HepG2 (cell line): Measurements from ENCODE around the gene VCX3A. TPM values are rescaled to one million over a fixed set of nuclear protein-coding genes. Genes with fewer than 3 reads are reported as not detected.

Source experiments
- ATAC-seq: fragments of 200-7000 bp; cut with Tn5 transposase; 3 replicates; pipeline ENCODE4 v1.9.1; 2020; ENCODE audit warnings: mild to moderate bottlenecking, moderate library complexity
- BruUV-seq: library from RNA; stranded (reverse); fragments of 400-500 nt; replicated peaks from 2 replicates; lab custom pipeline; 2021; lab: Mats Ljungman, UMichigan
- CTCF ChIA-PET: fragments of 300-600 bp; formaldehyde crosslinking; extraction: SDS; loops from one replicate; lab custom pipeline; 2021; ENCODE audit warnings: low total read pairs, inconsistent platforms, low intra/inter-chr PET ratio; lab: Yijun Ruan, JAX
- POLR2A ChIA-PET: fragments of 350-600 bp; sonication (Branson Sonifier 250); formaldehyde crosslinking; loops from one replicate; lab custom pipeline; 2020; ENCODE audit warnings: antibody characterized with exemption, inconsistent platforms; lab: Yijun Ruan, JAX
- DNase-seq: peaks from one replicate; pipeline ENCODE4 v3.0.0-alpha.2; 2015; ENCODE audit warnings: low spot score
- FAIRE-seq: peaks from 3 replicates; lab custom pipeline; 2011; peaks lifted over from hg19 to GRCh38; lab: Jason Lieb, UNC
- H2AFZ ChIP-seq: one replicate; pipeline ENCODE4 v1.6.1; 2011; ENCODE audit warnings: low read length, inconsistent platforms
- H3K27ac ChIP-seq: fragments of 300-600 bp; 3 replicates; pipeline ENCODE4 v1.8.0; 2011; ENCODE audit warnings: mixed run types, mild to moderate bottlenecking, mixed read lengths, low read length, inconsistent platforms; ENCODE audit not compliant: insufficient read depth; ENCODE audit errors: extremely low read length
- H3K27me3 ChIP-seq, 2 experiments: fragments of 200-600 bp in 1 of 2; 2 replicates in 1 of 2; 3 replicates in 1 of 2; pipeline versions ENCODE4 v1.6.0 to v1.8.0; 2011; ENCODE audit warnings: low read length in 2 of 2, mild to moderate bottlenecking in 2 of 2, moderate library complexity in 2 of 2, inconsistent platforms in 1 of 2; ENCODE audit not compliant: insufficient read depth in 2 of 2, control insufficient read depth in 1 of 2
- H3K36me3 ChIP-seq, 2 experiments: fragments of 200-600 bp in 1 of 2; replicated peaks in 1 of 2; 2 replicates in 1 of 2; 3 replicates in 1 of 2; pipeline versions ENCODE4 v1.5.1 to v1.8.0; 2011; ENCODE audit warnings: low read length in 2 of 2, inconsistent platforms in 1 of 2; ENCODE audit not compliant: insufficient read depth in 2 of 2, control insufficient read depth in 1 of 2
- H3K4me1 ChIP-seq: 2 replicates; pipeline ENCODE4 v1.5.1; 2012; ENCODE audit warnings: low read length, inconsistent platforms; ENCODE audit not compliant: insufficient read depth
- H3K4me2 ChIP-seq: 2 replicates; pipeline ENCODE4 v1.6.0; 2011; ENCODE audit warnings: low read depth, low read length, inconsistent platforms
- H3K4me3 ChIP-seq, 3 experiments: fragments of 200-600 bp in 1 of 3; sonication (generic), shearing (Covaris generic) in 1 of 3; replicated peaks in 1 of 3; 2 replicates each; pipeline ENCODE4 v1.5.1; 2011 to 2016; ENCODE audit warnings: low read length in 3 of 3, inconsistent platforms in 2 of 3, low read depth in 2 of 3, mild to moderate bottlenecking in 2 of 3, control low read depth in 1 of 3, mixed read lengths in 1 of 3; ENCODE audit not compliant: insufficient read depth in 1 of 3
- H3K79me2 ChIP-seq: one replicate; pipeline ENCODE4 v1.6.1; 2011; ENCODE audit warnings: low read length, inconsistent platforms; ENCODE audit not compliant: insufficient read depth
- H3K9ac ChIP-seq: 2 replicates; pipeline ENCODE4 v1.6.0; 2011; ENCODE audit warnings: mild to moderate bottlenecking, low read depth, low read length, inconsistent platforms; ENCODE audit not compliant: insufficient read depth
- H3K9me3 ChIP-seq: 2 replicates; pipeline ENCODE4 v1.5.1; 2012; ENCODE audit warnings: mild to moderate bottlenecking, low read length
- H4K20me1 ChIP-seq: 2 replicates; pipeline ENCODE4 v1.6.0; 2011; ENCODE audit warnings: inconsistent platforms, mild to moderate bottlenecking, low read length, moderate library complexity; ENCODE audit not compliant: insufficient read depth
- AGO2 ChIP-seq: fragments of 200-400 bp; formaldehyde crosslinking; optimal IDR thresholded peaks from 2 replicates; pipeline ENCODE3; 2017; ENCODE audit warnings: mild to moderate bottlenecking, low read depth, low read length, moderate library complexity
- CAMTA2 ChIP-seq: sonication (generic); formaldehyde crosslinking; IDR thresholded peaks from 2 replicates; pipeline ENCODE4 v1.4.0; 2020; ENCODE audit warnings: mild to moderate bottlenecking, missing genetic modification reagents, borderline replicate concordance
- GTF2F1 ChIP-seq: fragments of 150-350 bp; IDR thresholded peaks from 2 replicates; pipeline ENCODE4 v1.6.1; 2014; ENCODE audit warnings: low read length
- MED1 ChIP-seq: sonication (generic); formaldehyde crosslinking; IDR thresholded peaks from 2 replicates; pipeline ENCODE4 v1.4.0; 2020; ENCODE audit warnings: missing genetic modification reagents
- NCOA1 ChIP-seq: sonication (generic); formaldehyde crosslinking; IDR thresholded peaks from 2 replicates; pipeline ENCODE4 v1.9.0; 2021; ENCODE audit warnings: missing genetic modification reagents
- RORA ChIP-seq: sonication (generic); formaldehyde crosslinking; IDR thresholded peaks from 2 replicates; pipeline ENCODE4 v1.5.0; 2020; ENCODE audit warnings: mild to moderate bottlenecking, missing genetic modification reagents, moderate library complexity
- SP5 ChIP-seq: IDR thresholded peaks from 2 replicates; pipeline ENCODE4 v1.6.1; 2016; ENCODE audit warnings: low read depth, borderline replicate concordance
- SRSF1 ChIP-seq: fragments of 200-400 bp; formaldehyde crosslinking; optimal IDR thresholded peaks from 2 replicates; pipeline ENCODE3; 2017; ENCODE audit warnings: mild to moderate bottlenecking, low read depth, low read length, moderate library complexity
- THRA ChIP-seq: sonication (generic); formaldehyde crosslinking; IDR thresholded peaks from 2 replicates; pipeline ENCODE4 v1.4.0; 2020; ENCODE audit warnings: missing genetic modification reagents, borderline replicate concordance
- THYN1 ChIP-seq: sonication (generic); formaldehyde crosslinking; IDR thresholded peaks from 2 replicates; pipeline ENCODE4 v1.8.1; 2023; ENCODE audit warnings: low read depth, mild to moderate bottlenecking, moderate library complexity, missing genetic modification reagents, borderline replicate concordance
- XBP1 ChIP-seq: sonication (generic); formaldehyde crosslinking; IDR thresholded peaks from 2 replicates; pipeline ENCODE4 v1.5.0; 2020; ENCODE audit warnings: missing genetic modification reagents
- ZBTB33 ChIP-seq: sonication (generic); formaldehyde crosslinking; IDR thresholded peaks from 2 replicates; pipeline ENCODE4 v1.4.0; 2020; ENCODE audit warnings: missing genetic modification reagents
- ZNF274 ChIP-seq: sonication (generic); formaldehyde crosslinking; IDR thresholded peaks from 2 replicates; pipeline ENCODE4 v1.5.1; 2020; ENCODE audit warnings: mild to moderate bottlenecking, missing genetic modification reagents
- ZNF383 ChIP-seq: sonication (generic); formaldehyde crosslinking; IDR thresholded peaks from 2 replicates; pipeline ENCODE4 v1.4.0; 2020; ENCODE audit warnings: missing genetic modification reagents, mild to moderate bottlenecking, borderline replicate concordance
- ZNF607 ChIP-seq: sonication (generic); formaldehyde crosslinking; IDR thresholded peaks from 2 replicates; pipeline ENCODE4 v1.5.1; 2020; ENCODE audit warnings: missing genetic modification reagents, mild to moderate bottlenecking, borderline replicate concordance
- ZNF660 ChIP-seq: sonication (generic); formaldehyde crosslinking; IDR thresholded peaks from 2 replicates; pipeline ENCODE4 v1.5.1; 2020; ENCODE audit warnings: mild to moderate bottlenecking, low read depth, missing genetic modification reagents, borderline replicate concordance
- ZNF672 ChIP-seq: sonication (generic); formaldehyde crosslinking; IDR thresholded peaks from 2 replicates; pipeline ENCODE4 v1.8.1; 2022; ENCODE audit warnings: missing genetic modification reagents
- ZNF788 ChIP-seq: sonication (generic); formaldehyde crosslinking; IDR thresholded peaks from 2 replicates; pipeline ENCODE4 v1.5.0; 2020; ENCODE audit warnings: mild to moderate bottlenecking, missing genetic modification reagents, borderline replicate concordance
- ZNF878 ChIP-seq: sonication (generic); formaldehyde crosslinking; IDR thresholded peaks from 2 replicates; pipeline ENCODE4 v1.8.1; 2023; ENCODE audit warnings: mild to moderate bottlenecking, missing genetic modification reagents, moderate library complexity
- ZSCAN22 ChIP-seq: sonication (generic); formaldehyde crosslinking; IDR thresholded peaks from 2 replicates; pipeline ENCODE4 v1.4.0; 2020; ENCODE audit warnings: mild to moderate bottlenecking, missing genetic modification reagents
- WGBS: methylation state at CpG from one replicate; pipeline ENCODE4 v1.1.6; 2017; ENCODE audit warnings: low lambda C conversion rate; 5-methylcytosine and 5-hydroxymethylcytosine counted together
- in situ Hi-C: cut with HindIII; loops from 2 replicates; pipeline ENCODE4 v1.10.0; 2017; ENCODE audit warnings: low pct_unique_long_range_greater_than_20kb; ENCODE audit not compliant: extremely low pct_ligation_motif_present
- intact Hi-C: fragments of 100-400 bp; cut with micrococcal nuclease; formaldehyde crosslinking; loops from one replicate; pipeline ENCODE4 v1.10.0; 2022; ENCODE audit not compliant: unreplicated experiment
- polyA plus RNA-seq, 8 experiments: library from polyadenylated mRNA; depleted of rRNA in 3 of 8; stranded (reverse) in 7 of 8; unstranded in 1 of 8; fragments of >200 nt; fragmentation: Illumina TruSeq in 4 of 8; extraction: Trizol in 4 of 8; gene quantifications; 2 replicates each; pipeline versions ENCODE4 v1.2.1 to v1.2.3, GENCODE V29; 2011 to 2016; ENCODE audit warnings: low read depth in 4 of 8, missing spikeins in 1 of 8, mixed read lengths in 1 of 8; ENCODE audit not compliant: insufficient read depth in 1 of 8
- total RNA-seq, 5 experiments: library from RNA; depleted of rRNA; stranded (reverse); fragments of >200 nt; fragmentation: Illumina TruSeq; extraction: Trizol; gene quantifications; 2 replicates each; pipeline ENCODE4 v1.2.3, GENCODE V29; 2016; ENCODE audit warnings: low read depth in 1 of 5
- TF ChIP-seq, protein P1 (sequence below): sonication (generic); IDR thresholded peaks from 2 replicates; pipeline ENCODE4 v1.6.1; 2016; ENCODE audit warnings: low read depth, borderline replicate concordance

The VCX3A gene
- total and polyA plus RNA-seq, 2 of the 13 experiments (the other 11 are each of a cell fraction or from before 2014, with no cell fraction given): 0.11 TPM; not detected in 1

DNA sequence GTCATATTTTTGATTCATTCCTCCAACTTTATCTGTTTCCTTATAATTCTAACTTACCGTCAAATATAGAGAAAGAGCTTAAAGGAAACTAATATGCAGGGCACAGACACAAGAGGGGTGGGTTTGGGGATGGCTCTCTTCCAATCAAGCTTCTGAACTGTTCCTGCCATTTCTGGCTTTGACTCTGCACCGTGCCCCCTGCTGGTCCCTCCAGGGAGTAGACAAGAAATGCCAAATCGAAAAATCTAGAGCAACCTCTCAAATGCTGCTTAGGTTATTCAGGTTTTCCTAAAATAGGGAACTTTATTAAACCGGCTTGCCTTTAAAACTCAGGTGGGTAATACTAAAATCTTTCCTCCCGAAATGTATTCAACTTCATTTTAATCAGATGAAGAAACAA lies 39.8 kb upstream of the VCX3A start (continued):
- TF ChIP-seq ZBTB33 (CRISPR knock-in tag) (no peak), NCOA1 (CRISPR knock-in tag) (no peak), ZNF383 (CRISPR knock-in tag) (no peak), CAMTA2 (CRISPR knock-in tag) (no peak), THYN1 (no peak), ZSCAN22 (CRISPR knock-in tag) (no peak)
- TF ChIP-seq, protein P1, sequence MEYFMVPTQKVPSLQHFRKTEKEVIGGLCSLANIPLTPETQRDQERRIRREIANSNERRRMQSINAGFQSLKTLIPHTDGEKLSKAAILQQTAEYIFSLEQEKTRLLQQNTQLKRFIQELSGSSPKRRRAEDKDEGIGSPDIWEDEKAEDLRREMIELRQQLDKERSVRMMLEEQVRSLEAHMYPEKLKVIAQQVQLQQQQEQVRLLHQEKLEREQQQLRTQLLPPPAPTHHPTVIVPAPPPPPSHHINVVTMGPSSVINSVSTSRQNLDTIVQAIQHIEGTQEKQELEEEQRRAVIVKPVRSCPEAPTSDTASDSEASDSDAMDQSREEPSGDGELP: no peak

DNA sequence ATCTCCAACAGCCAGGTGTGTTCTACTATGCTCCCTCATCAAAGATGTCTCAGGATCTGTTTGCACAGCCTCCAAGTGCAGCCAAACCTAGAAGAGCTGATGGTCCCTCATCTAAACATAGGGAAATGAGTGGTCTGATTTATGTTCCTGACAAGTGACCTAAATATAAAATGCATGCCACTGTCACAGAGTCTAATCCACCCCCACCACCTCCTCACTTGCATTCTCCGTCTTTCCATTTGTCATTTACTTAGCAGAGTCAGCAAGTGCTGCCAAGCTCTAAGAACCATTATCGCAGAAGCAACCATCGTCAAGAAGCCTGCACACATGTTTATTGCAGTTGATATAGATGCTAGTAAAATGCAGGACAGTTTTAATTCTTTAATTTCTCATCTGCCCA lies 33.1 kb upstream of the VCX3A start:
- Histone ChIP-seq H3K36me3 (no peaks in the 10 kb centered on the region), H3K4me3 (no peak overlapping the region), H4K20me1 (no peaks in the 10 kb centered on the region), H3K4me1 (no peaks in the 10 kb centered on the region), H3K9me3 (peaks cover 4% of the 10 kb centered on the region), H3K27me3 (no peaks in the 10 kb centered on the region), H3K27ac (no peak overlapping the region), H3K9ac (no peak overlapping the region), H2AFZ (no peak overlapping the region), H3K4me2 (no peak overlapping the region), H3K79me2 (no peaks in the 10 kb centered on the region)
- 39% methylated on average over 2 of the region's 3 CpGs for WGBS
- ChIA-PET POLR2A (no interaction called here), CTCF (no interaction called here)
- in situ Hi-C loops (no loop called here), intact Hi-C loops (no loop called here)
- ATAC-seq: no peak
- BruUV-seq: no TSS peak
- no peak for FAIRE-seq
- no peak for DNase-seq
- no peak for TF ChIP-seq GTF2F1
- no peak for TF ChIP-seq ZNF607
- no peak for TF ChIP-seq THRA
- no peak for TF ChIP-seq MED1 (CRISPR knock-in tag)
- TF ChIP-seq XBP1 (CRISPR knock-in tag): no peak
- no peak for TF ChIP-seq RORA (CRISPR knock-in tag)
- no peak for TF ChIP-seq ZNF878 (CRISPR knock-in tag)
- no peak for TF ChIP-seq ZNF660 (CRISPR knock-in tag)
- no peak for TF ChIP-seq AGO2
- TF ChIP-seq ZNF672: no peak
- TF ChIP-seq ZNF788 (CRISPR knock-in tag): no peak
- no peak for TF ChIP-seq SRSF1
- TF ChIP-seq ZNF274 (CRISPR knock-in tag): no peak
- no peak for TF ChIP-seq SP5 (CRISPR knock-in tag)
